GM21367 (cell line): ENCODE data around the gene LEMD2.
"Not testable (repeated sequence)": the region's sequence is repeated elsewhere in the genome, so short reads cannot be mapped to it uniquely, and the experiment has no call there.

Experiments used
- ATAC-seq: cut with Tn5 transposase; IDR thresholded peaks from one replicate; pipeline ENCODE4 v1.9.1; 2021; ENCODE audit not compliant: unreplicated experiment

Gene LEMD2

DNA sequence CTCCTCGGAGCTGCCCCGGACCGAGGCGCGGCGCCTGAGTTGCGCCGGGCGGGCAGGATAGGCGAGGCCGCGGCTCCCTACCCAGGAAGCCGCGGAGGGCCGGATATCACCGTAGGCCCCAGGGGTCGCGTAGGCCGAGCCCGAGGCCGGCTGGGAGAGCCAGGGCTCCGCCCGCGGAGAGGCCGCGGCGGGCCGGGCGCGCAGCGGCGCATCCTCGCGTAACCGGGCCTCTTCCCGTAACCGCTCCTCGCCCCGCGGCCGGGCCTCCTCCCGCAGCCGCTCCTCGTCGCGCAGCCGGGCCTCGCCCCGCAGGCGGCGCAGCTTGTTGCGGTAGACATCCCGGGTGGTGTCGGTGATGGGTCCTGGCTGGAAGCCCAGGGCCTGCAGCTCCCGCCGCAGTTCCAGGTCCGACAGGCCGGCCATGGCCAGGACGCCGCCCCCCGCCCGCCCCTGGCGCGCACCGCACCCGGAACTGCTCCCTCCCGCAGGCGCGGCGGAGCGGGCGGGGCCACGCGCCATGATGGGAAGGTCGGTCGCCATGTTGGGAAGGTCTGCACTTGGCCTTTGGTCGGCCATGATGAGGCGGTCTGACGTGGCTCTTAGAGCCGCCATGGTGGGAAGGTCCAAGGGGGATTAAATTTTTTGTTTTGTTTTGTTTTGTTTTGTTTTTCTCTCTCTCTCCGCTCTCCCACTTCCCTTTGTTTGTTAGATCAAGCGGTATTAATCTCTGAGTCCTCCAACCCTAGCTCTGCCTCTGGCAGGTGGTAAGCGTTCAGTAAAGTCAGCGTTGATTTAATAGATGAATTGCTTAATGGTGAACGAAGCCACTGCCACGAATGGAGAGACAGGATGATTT lies at the start of gene LEMD2:
LEMD2 (minus strand) TSS at position 437 of the 856 bp plus-strand sequence; CDS start at position 423, 14 bp downstream.
- peak; percentile 87 for ATAC-seq

DNA sequence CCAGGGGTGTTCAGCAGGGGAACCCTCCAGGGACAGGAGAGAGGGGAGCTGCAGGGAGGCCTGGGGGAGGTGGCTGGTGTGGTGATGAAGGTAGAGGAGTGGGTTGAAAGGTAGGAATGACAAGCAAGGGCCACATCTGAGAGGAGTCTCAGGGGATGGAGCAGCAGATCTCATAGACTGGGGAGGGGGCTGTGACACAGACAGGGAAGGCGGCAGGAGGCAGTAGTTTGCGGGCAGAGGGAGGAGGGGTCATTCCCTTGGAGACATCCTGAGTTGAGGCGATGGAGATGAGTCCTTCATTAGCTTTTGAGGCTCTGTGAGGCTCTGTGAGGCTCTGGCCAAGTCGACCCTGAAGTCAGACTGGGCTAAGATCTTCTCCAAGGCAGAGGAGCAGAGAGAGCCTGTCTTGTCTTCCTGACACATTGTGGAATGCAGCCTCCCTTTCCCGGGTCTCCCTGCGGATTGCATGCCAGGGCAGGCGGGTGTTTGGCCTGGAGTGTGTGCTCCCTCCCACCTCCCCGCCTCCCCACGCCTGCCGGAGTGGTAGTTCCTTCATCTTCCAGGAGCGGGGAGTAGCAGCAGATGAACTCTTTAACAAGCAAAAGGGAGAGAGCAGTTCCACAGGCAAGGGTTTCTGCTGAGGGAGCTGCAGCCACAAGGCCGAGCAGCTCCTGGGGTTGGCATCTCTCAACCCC lies 49.2 kb upstream of the LEMD2 start:
- ATAC-seq = no peak

GRCh38 chr6:33836806-33837469 lies 48.0 kb upstream of the LEMD2 start:
- no peak for ATAC-seq

DNA sequence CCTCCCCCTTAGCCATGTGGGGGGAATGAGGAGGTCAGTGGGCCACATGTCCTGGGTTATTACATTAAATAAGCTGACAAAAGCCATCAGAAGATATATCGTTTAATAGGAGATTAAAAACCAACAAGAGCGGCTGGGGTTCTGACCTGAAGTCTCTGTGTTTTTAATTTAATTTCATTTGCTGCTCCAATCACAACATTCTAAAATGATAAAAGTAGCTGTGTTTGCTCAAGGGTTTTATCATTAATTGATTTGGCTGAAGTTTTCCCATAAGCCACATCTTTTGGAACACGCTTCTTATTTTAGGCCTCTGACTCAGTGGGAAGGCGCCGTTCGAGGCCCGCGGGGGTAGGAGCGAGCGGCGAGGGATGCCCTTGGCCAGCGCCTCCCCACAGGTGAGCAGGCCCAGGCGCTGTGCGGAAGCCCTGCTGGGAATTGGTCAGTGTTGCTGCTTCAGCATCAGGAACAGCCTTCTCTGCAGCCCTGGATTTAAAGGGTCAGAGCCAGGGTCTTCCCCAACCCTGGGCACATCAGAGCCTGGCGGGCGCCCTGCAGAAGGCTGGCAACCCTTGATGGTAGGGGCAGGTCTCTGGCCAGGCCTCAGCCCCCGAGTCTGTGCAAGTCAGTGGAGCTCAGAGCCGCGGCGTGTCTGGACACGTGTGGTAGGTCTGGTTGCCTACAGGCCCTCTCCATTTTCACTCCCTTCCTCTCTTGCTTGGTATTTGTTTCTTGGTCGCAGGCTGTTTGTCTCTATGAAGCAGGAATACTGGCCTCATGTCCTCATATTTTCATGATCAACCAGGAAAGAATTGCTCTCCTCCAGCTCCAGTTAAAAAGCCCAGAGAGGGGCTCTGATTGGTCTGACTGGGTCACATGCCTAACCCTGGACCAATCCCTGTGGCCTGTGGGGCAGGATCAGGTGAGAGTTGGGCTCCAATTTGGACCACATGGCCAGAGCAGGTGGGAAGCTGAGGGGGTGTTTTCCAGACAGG lies 45.8 kb upstream of the LEMD2 start:
- ATAC-seq = no peak

DNA sequence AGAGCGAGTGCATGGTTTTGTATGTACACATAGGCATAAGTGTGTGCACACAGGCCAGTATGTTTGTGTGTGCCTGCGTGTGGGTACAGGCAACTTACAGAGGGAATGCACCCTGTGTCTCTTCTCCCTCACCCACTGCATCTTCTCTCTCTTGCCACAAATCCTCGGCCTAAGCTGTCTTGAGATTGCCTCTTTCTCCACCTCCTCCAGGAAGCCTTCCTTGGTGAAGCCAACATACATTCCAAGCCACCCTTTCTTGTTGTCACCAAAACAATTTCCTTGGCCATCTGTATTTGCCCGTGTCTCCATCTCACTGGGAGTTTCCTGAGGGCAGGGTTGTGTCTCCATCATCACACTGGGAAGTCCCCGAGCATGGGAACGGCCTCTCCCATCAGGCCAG lies 44.7 kb upstream of the LEMD2 start:
- no peak for ATAC-seq

DNA sequence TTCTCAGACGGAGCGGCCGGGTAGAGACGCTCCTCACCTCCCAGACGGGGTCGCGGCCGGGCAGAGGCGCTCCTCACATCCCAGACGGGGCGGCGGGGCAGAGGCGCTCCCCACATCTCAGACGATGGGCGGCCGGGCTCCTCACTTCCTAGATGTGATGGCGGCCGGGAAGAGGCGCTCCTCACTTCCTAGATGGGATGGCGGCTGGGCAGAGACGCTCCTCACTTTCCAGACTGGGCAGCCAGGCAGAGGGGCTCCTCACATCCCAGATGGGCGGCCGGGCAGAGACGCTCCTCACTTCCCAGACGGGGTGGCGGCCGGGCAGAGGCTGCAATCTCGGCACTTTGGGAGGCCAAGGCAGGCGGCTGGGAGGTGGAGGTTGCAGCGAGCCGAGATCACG lies 43.9 kb upstream of the LEMD2 start:
- ATAC-seq = not testable (repeated sequence)

DNA sequence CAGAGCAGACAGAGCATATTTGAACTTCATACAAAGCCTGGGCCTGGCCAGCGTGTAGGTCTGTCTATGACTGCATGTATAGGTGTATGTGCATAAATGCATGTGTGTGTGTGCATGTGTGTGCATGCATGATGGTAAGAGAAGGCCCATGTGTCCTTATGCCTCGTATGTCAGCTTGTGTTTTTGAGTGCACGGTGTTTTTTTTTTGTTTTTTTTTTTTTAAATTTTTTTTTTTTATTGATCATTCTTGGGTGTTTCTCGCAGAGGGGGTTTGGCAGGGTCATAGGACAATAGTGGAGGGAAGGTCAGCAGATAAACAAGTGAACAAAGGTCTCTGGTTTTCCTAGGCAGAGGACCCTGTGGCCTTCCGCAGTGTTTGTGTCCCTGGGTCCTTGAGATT lies 42.8 kb upstream of the LEMD2 start:
- not testable (repeated sequence) for ATAC-seq

DNA sequence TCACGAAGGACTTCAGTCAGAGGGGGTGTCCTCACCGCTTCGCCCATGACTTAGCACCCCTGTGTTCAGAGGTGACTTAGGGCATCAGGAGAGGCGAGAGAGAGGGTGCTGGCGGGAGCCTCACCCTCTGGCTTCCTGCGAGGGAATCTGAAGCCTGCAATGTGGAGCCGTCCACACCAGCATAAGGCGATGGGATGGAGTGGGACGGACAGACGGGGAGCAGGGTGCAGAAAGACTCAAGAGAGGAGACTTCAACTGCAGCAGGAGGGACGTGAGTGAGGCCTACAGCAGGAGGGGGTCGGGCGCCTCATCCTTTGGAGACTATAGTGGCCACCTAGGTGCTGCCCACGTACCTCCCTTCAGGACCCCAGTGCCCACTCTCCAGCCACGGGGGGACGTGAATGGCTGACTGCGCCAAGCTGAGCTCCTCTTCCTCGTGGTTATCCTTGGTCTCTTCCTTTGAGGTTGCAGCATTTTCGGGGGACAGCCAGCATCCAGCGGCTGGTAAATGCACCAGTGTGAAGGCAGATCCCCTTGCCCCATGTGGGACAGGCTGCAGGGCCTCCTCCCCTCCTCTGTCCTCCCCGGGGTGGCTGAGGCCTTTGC lies 41.8 kb upstream of the LEMD2 start:
- no peak for ATAC-seq

GRCh38 chr6:33828764-33829731 lies 40.1 kb upstream of the LEMD2 start:
- ATAC-seq = no peak

DNA sequence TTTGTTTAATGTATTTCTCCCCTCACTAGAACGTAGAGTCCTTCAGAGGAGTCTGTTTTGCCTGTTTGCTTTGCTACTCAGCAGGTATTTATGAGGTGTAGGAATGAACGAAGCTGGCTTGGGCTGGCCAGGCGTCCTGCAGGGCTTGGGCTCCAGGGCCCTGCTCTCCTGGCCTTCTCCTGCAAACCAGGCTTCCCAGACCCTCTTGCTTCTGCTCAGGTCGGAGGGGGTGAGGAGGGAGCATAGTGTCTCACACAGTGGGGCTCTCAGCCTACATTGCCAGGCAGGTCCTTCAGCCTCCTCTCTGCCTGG lies 39.5 kb upstream of the LEMD2 start:
- ATAC-seq = no peak

- no peak for ATAC-seq
Observed at GRCh38 chr6:33827546-33828451, 38.9 kb upstream of the LEMD2 start.

- no peak for ATAC-seq
Observed at GRCh38 chr6:33826537-33826936, 37.6 kb upstream of the LEMD2 start.

DNA sequence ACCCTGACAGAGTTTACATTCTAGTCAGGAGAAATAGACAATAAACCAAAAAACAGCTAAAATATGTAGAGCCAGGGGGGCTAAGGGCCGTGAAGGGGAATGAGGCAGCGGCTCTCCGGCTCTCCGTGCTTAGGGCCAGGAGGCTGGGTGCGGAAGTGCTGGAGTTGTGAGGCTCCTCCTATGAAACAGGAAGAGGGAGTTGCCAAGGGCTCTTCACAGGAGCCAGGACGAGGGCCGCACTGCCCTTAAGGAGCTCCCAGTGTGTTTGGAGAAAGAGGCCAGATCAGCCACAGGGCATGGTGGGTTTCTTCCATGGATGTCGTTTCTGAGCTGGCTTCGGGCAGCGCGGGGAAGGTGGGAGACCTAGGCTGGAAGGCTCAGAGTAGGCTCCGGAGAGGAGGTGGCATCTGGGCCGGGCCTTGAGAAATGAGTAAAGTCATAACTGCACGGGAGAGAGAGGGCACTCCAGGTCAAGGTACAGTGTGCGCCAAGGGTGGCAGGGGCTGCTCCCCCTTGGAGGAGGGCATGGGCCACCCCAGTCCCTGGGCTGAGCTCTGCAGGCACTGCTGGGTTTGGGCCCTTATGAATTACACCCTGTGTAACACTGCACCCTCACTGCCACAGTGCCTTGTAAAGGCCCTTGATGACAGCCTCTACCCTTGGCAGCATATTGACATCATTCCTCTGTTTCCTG lies 35.7 kb upstream of the LEMD2 start:
- ATAC-seq = no peak

GRCh38 chr6:33823806-33824205 lies 34.9 kb upstream of the LEMD2 start:
- no peak for ATAC-seq

GRCh38 chr6:33822575-33823395 lies 33.9 kb upstream of the LEMD2 start:
- no peak for ATAC-seq

DNA sequence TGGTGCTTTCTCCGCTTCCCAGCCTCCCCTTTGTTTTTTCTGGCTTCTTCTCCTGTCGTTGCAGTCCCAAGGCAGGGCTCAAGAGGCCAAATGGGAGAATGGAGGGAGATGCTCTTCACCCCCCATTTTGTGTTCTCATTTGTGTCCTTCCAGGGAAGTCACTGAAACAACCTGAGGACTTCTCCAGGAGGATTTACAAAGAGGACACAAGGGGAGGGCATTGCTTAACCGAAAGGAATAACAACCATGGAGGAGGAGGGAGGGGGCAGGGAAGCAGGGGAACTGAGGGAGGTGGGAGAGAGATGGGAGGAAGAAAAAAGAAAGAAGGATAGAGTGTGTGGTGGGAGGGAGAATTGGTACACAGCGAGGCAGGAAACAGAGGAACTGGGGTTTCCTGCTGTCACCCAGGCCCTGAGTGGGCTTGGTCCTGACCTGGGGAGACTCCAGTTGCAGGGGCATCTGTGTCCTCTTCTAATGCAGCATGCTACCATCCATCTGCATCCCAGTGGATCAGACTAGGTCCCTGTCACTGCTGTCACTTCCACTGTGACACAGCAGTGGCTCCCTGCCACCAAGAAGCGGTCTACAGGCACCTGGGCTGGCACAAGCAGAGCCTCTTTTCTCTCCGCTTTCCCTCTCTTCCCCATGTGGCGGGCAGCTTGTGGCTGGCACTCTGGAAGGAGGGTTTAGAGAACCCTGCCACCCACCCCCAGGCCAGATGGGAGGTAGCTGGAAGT lies 32.0 kb upstream of the LEMD2 start:
- no peak for ATAC-seq
